Motor neuron (in vitro differentiated cells): Measurements from ENCODE around the gene ADCY5. TPM values are rescaled to one million over a fixed set of nuclear protein-coding genes. Genes with fewer than 3 reads are reported as not detected.

Source experiments
- ATAC-seq, 8 experiments: fragments of 200-7000 bp; cut with Tn5 transposase; replicated peaks in 6 of 8; 2 replicates each; pipeline ENCODE4 v1.8.0; 2021; ENCODE audit warnings: mild to moderate bottlenecking in 8 of 8, moderate library complexity in 8 of 8
- H3K27ac ChIP-seq, 2 donors: fragments of 250-450 bp; sonication (Bioruptor Pico); 2 replicates each; pipeline ENCODE4 v1.9.0; 2021; ENCODE audit warnings: antibody characterized with exemption in 2 of 2, mild to moderate bottlenecking in 2 of 2, moderate library complexity in 1 of 2
- H3K4me1 ChIP-seq, 2 donors: fragments of 250-450 bp; sonication (Bioruptor Pico); replicated peaks in 1 of 2; 2 replicates each; pipeline ENCODE4 v1.6.1; 2021; ENCODE audit warnings: antibody characterized with exemption in 2 of 2, mild to moderate bottlenecking in 2 of 2, moderate library complexity in 1 of 2
- H3K4me3 ChIP-seq, 5 donors: fragments of 250-450 bp; sonication (Bioruptor Pico); 2 replicates each; pipeline ENCODE4 v1.9.0; 2021; ENCODE audit warnings: antibody characterized with exemption in 5 of 5, mild to moderate bottlenecking in 5 of 5, moderate library complexity in 4 of 5
- WGBS, 10 experiments: fragments of 450-650 bp; shearing (Covaris generic); methylation state at CpG; one replicate each; pipeline ENCODE4 v1.0.0; 2022; 5-methylcytosine and 5-hydroxymethylcytosine counted together
- in situ Hi-C, 9 experiments: fragments of 400-800 bp; cut with MboI; loops; one replicate each; pipeline ENCODE4 v1.15.0; 2021; ENCODE audit warnings: low sequenced_read_pairs in 9 of 9, low pct_unique_long_range_greater_than_20kb in 2 of 9; ENCODE audit not compliant: unreplicated experiment in 9 of 9
- total RNA-seq, 8 experiments: library from RNA; unstranded; fragments of 300-600 nt; gene quantifications; 2 replicates each; pipeline versions ENCODE4 v1.2.3 to v1.2.4, GENCODE V29; 2022

The ADCY5 gene
- total RNA-seq, 8 experiments from 2014 or later, result 0.49 to 14.4 (median 8.2) TPM

DNA sequence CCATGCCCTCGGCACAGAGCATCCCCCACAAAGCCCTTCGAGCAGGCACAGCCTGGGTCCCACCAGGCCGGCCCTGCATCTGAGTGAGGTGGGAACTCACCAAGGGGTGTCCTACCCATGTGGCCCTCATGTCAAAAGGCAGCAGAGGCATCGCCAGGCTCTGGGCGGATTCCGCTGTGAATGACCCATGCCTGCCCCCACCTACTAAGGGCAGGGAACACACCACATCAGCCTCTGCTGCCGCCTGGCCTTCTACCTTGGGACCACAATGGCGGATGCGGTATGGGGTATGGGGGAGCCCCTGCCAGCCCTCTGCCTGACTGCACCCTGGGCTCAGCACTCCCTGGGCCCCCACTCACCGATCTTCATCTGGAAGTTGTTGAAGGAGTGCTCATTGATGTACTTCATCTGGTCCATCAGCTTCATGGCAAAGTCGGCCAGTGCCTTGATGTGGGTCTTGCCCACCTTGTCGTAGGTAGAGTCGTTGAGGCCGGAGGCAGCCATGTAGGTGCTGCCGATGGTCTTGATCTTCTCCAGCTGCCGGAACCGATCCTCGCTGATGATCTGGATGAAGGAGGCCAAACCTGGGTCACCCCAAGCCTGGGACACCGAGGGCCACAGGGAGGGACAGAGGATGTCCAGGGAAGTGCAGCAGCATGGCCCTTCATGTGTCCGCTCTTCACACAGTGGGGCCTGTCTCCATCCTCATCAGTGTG, 159.3 kb downstream of the ADCY5 start:
- Histone ChIP-seq H3K27ac (no peak overlapping the region), H3K4me1 (no peaks in the 10 kb centered on the region), H3K4me3 (no peak overlapping the region)
- no peak for ATAC-seq
- in situ Hi-C loops, result no loop called here
- 60 to 93% (median 89%) methylated on average over 1 to 8 of the region's 20 CpGs; no CpG with 5 or more reads in 6 of the 10 experiments for WGBS, 10 experiments

GRCh38 chr3:123287962-123288302, 161.0 kb downstream of the ADCY5 start:
- Histone ChIP-seq H3K27ac (no peak overlapping the region), H3K4me1 (no peaks in the 10 kb centered on the region), H3K4me3 (no peak overlapping the region)
- 21 to 80% (median 70%) methylated on average over 1 to 6 of the region's 6 CpGs; no CpG with 5 or more reads in 2 of the 10 experiments for WGBS, 10 experiments
- in situ Hi-C loops, result no loop called here
- ATAC-seq, result no peak

DNA sequence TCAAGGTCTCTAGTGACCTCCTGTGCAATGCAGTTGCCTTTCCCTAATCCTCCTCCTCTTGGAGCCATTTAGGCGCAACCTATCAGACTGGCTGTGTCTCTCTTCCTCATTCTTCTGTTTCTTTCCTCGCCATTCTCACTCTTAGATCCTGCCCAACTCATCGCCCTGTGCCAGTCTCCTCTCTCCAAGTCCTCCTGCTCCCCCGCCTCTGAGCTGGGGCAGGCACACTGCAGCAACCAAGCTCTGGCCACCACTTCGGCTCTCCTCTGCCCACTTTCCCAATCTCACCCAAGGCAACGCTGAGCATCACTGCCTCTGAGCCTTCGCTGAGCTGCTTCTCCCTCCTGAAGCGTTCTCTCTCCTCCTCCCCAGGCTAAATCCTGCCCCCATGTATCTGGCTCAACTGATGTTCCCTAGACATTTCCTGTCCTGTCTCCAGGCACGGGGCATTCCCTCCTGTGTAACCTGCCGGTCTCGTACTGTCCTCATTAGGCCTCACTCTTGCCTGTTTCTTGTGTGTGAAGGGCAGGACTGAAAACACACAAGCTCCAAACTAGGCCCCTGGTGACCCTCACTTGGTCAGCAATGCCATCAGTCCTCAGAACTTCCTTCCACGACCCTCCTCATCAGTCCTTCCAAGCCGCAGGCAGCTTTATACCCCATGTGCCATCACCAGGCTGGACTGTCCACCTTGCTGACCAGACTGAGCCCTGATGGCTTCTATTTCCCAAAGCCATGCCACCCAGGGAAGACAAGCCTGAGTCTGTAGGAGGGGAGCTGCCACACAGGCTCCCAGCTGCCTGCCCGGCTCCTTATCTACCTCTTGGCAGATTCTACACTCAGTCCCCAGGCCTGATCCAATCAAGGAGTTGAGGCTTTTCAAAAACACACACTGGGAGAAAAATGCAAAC, 161.6 kb downstream of the ADCY5 start:
- Histone ChIP-seq H3K4me3 (no peak overlapping the region), H3K27ac (no peak overlapping the region), H3K4me1 (no peaks in the 10 kb centered on the region)
- in situ Hi-C loops, result no loop called here
- ATAC-seq, result no peak
- 43 to 100% (median 70%) methylated on average over 1 to 9 of the region's 14 CpGs; no CpG with 5 or more reads in 3 of the 10 experiments for WGBS, 10 experiments

DNA sequence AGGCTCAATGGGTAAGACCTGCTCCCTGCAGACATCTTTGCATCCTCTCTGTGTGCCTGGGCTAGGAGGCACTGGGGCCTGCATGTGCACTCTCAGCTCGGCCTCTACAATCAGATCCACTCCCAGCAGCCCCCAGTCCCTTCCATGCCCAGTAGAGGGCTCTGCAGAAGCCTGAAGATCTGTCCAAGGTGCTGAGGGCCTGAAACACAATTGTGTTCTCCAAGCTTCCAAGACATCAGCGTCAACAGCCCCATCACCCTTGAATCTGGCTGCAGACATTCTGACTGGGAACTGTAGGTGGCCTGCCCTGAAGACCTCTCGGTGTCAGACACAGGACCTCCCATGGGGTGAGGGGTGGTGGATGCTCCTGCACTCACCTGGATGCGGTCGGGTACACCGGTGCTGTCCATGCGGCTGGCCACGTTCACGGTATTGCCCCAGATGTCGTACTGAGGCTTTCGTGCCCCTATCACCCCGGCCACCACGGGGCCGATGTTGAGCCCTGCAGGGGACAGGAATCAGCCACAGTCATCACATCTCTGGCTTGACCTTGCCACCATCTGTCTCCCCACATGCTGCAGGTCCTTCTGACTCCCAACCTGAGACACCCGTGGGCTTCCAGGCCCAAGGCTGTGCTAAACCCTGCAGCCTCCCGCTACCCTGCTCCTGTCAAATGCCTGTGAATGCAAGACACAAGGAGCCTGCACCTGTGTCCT, 162.4 kb downstream of the ADCY5 start:
- WGBS, 10 experiments, result 14 to 91% (median 65%) methylated on average over 1 to 8 of the region's 16 CpGs; no CpG with 5 or more reads in 6 of the 10 experiments
- peak; percentile 51 to 98 (median 76) for ATAC-seq
- H3K4me3 ChIP-seq, result no peak overlapping the region
- in situ Hi-C loops, result no loop called here
- no peak overlapping the region for H3K27ac ChIP-seq
- H3K4me1 ChIP-seq, result no peaks in the 10 kb centered on the region

DNA sequence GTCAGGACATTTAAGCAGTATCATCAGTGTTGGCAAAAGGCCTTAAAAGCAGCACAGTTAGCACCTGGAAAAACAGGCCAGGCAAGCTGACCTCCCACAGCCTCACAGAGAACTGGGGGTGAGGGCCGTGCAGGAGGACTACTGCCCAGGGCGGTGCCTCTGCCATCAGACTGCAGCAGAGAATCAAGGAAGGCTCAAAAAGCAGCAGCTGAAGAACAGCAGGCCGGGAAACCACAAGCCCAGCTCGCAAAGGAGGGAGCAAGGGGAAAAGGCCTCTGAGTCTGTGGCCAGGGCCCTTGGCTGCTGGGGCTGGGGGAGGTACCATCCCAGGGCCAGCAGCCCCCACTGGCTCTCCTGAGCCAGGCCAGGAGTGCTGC, 163.0 kb downstream of the ADCY5 start:
- peak in 2 of 8 experiments; percentile 13 to 44 for ATAC-seq
- in situ Hi-C loops, result no loop called here
- 56 to 80% methylated on average over 1 to 2 of the region's 4 CpGs; no CpG with 5 or more reads in 8 of the 10 experiments for WGBS, 10 experiments
- Histone ChIP-seq H3K4me3 (no peak overlapping the region), H3K4me1 (no peaks in the 10 kb centered on the region), H3K27ac (no peak overlapping the region)

- no peak for ATAC-seq
- 0 to 91% (median 82%) methylated on average over 1 to 4 of the region's 4 CpGs; no CpG with 5 or more reads in 7 of the 10 experiments for WGBS, 10 experiments
- in situ Hi-C loops, result no loop called here
- Histone ChIP-seq H3K4me1 (no peaks in the 10 kb centered on the region), H3K27ac (no peak overlapping the region), H3K4me3 (no peak overlapping the region)
Observed at GRCh38 chr3:123285479-123285878, 163.4 kb downstream of the ADCY5 start.

DNA sequence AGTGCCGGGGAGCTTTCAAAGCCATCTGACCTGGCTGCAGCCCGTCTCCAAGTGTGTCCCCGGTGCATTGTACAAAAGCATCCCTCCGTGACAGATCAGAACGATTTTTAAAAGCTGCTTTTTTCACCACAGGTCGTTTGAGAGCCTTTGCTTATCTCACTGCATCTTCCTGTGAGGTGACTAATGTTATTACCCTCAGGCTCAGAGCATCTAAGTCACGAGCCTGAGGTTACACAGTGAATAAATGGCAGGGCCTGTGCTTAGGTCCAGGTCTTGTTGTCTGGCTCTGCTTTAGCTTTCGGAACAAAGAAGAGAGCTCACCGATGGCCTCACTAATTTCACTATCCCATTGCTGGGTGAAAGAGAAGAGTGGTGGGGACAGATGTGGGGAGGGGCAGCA, 163.8 kb downstream of the ADCY5 start:
- Histone ChIP-seq H3K4me1 (no peaks in the 10 kb centered on the region), H3K27ac (no peak overlapping the region), H3K4me3 (no peak overlapping the region)
- no peak for ATAC-seq
- WGBS, 10 experiments, result 20 to 80% (median 48%) methylated on average over 1 to 6 of the region's 9 CpGs; no CpG with 5 or more reads in 6 of the 10 experiments
- in situ Hi-C loops, result no loop called here

GRCh38 chr3:123284399-123285010, 164.4 kb downstream of the ADCY5 start:
- no peak overlapping the region for H3K4me3 ChIP-seq
- H3K4me1 ChIP-seq, result no peaks in the 10 kb centered on the region
- ATAC-seq, result no peak
- H3K27ac ChIP-seq, result no peak overlapping the region
- WGBS, 10 experiments, result 78 to 100% (median 82%) methylated on average over 1 to 8 of the region's 18 CpGs; no CpG with 5 or more reads in 5 of the 10 experiments
- in situ Hi-C loops, result no loop called here

DNA sequence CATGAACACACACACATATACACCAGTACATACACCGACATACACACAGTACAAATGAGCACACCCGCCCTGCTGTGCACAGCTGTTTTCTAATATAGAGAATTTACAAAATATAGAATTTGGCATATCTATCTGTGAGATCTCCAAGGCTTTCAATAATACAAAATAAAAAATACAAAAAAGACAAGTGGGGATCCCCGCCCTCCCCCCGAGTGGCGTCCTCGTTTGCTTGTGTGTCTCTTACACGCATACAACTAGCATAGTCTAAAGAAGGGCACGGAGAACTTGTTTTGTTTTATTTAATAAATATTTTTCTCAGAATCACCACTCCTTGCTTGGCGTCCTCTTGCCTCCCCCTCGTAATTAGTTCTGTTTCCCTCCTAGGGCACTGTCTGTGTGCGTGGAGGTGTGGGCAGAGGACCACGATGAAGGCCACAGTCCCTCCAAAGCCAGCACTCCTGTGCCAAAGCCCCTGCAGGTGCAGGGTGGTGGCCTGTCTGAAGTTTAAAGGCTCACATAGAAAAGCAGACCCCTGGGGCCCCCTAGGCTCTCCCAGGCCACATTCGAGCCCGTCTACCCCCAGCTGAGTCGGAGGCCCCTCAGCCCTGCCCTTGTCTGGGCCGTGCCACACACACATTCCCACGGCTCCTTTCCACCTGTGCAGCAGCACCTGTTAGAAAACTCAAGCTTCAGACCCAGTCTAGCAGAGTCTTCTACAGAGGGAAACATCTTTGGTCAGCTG, 165.1 kb downstream of the ADCY5 start:
- Histone ChIP-seq H3K4me3 (no peak overlapping the region), H3K27ac (no peak overlapping the region), H3K4me1 (no peaks in the 10 kb centered on the region)
- 60 to 100% (median 80%) methylated on average over 1 to 14 of the region's 17 CpGs for WGBS, 10 experiments
- ATAC-seq, result no peak
- in situ Hi-C loops, result no loop called here

DNA sequence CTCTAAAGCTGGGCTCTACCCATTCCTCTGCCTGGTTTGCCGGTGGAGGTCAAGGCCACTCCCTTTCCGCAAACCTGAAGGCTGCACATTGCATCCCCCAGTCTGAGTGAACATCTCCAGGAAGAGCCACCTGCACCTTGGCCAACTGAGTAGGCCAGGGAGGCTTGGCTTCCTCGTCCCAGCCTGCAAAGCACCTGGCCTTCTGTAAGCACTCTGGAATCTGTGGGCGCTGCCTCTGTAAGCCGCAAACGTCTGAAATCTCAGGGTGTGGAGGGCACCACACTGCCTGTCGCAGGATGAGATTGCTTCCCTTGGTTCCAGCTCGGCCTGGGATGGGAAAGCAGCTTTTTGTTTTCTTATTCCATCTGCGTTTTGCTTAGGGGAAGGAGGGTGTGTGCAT, 165.8 kb downstream of the ADCY5 start:
- in situ Hi-C loops, result no loop called here

GRCh38 chr3:123282461-123282860, 166.4 kb downstream of the ADCY5 start:
- H3K4me3 ChIP-seq, result no peak overlapping the region
- in situ Hi-C loops, result no loop called here
- no peak for ATAC-seq
- WGBS, 10 experiments, result 48 to 100% (median 75%) methylated on average over 2 to 8 of the region's 8 CpGs; no CpG with 5 or more reads in 2 of the 10 experiments
- no peak overlapping the region for H3K27ac ChIP-seq
- H3K4me1 ChIP-seq, result no peaks in the 10 kb centered on the region

More for the DNA sequence above, 165.8 kb downstream of the ADCY5 start:
- no peak overlapping the region for H3K4me3 ChIP-seq
- ATAC-seq, result no peak
- 60 to 92% (median 92%) methylated on average over 1 to 4 of the region's 9 CpGs; no CpG with 5 or more reads in 7 of the 10 experiments for WGBS, 10 experiments
- H3K27ac ChIP-seq, result no peak overlapping the region
- no peaks in the 10 kb centered on the region for H3K4me1 ChIP-seq

- H3K27ac ChIP-seq, result no peak overlapping the region
- 100% methylated on average over 1 of the region's 2 CpGs; no CpG with 5 or more reads in 8 of the 10 experiments for WGBS, 10 experiments
- no peak for ATAC-seq
- no peaks in the 10 kb centered on the region for H3K4me1 ChIP-seq
- H3K4me3 ChIP-seq, result no peak overlapping the region
- in situ Hi-C loops, result no loop called here
Observed at GRCh38 chr3:123281929-123282328, 167.0 kb downstream of the ADCY5 start.
